HepG2 (cell line): ENCODE measurements around the gene PTGES3. TPM values are rescaled to one million over a fixed set of nuclear protein-coding genes. Genes with fewer than 3 reads are reported as not detected.

Experiments used
- DMAP1 ChIP-seq: IDR thresholded peaks from 2 replicates; pipeline ENCODE4 v1.6.1; 2016
- HOXA5 ChIP-seq: sonication (generic); formaldehyde crosslinking; IDR thresholded peaks from 2 replicates; pipeline ENCODE4 v1.4.0; 2020; ENCODE audit warnings: missing genetic modification reagents
- KDM1A ChIP-seq: IDR thresholded peaks from 2 replicates; pipeline ENCODE4 v1.6.1; 2016; ENCODE audit warnings: missing compliant biosample characterization
- MED1 ChIP-seq: sonication (generic); formaldehyde crosslinking; IDR thresholded peaks from 2 replicates; pipeline ENCODE4 v1.4.0; 2020; ENCODE audit warnings: missing genetic modification reagents
- RFXANK ChIP-seq: IDR thresholded peaks from 2 replicates; pipeline ENCODE4 v1.6.1; 2016
- RFXAP ChIP-seq: sonication (generic); formaldehyde crosslinking; IDR thresholded peaks from 2 replicates; pipeline ENCODE4 v1.4.0; 2020; ENCODE audit warnings: missing genetic modification reagents, borderline replicate concordance
- RNF219 ChIP-seq: sonication (generic); formaldehyde crosslinking; IDR thresholded peaks from 2 replicates; pipeline ENCODE4 v1.5.0; 2020; ENCODE audit warnings: mild to moderate bottlenecking, missing genetic modification reagents
- SPEN ChIP-seq: sonication (generic); formaldehyde crosslinking; IDR thresholded peaks from 2 replicates; pipeline ENCODE4 v1.5.1; 2020; ENCODE audit warnings: low read depth, mild to moderate bottlenecking, missing genetic modification reagents
- TAF15 ChIP-seq: fragments of 200-400 bp; formaldehyde crosslinking; IDR thresholded peaks from one replicate; pipeline ENCODE4 v1.6.1; 2018; ENCODE audit warnings: mild to moderate bottlenecking, low read depth, low read length; ENCODE audit not compliant: poor library complexity, severe bottlenecking
- TBL1XR1 ChIP-seq: fragments of 150-350 bp; IDR thresholded peaks from 2 replicates; pipeline ENCODE4 v1.6.1; 2014; ENCODE audit warnings: borderline replicate concordance, low read length; ENCODE audit not compliant: partially characterized antibody
- WIZ ChIP-seq: sonication (generic); formaldehyde crosslinking; IDR thresholded peaks from 2 replicates; pipeline ENCODE4 v1.5.1; 2020; ENCODE audit warnings: mild to moderate bottlenecking, missing genetic modification reagents
- ZBED4 ChIP-seq: sonication (generic); formaldehyde crosslinking; IDR thresholded peaks from 2 replicates; pipeline ENCODE4 v1.4.0; 2020; ENCODE audit warnings: missing genetic modification reagents, borderline replicate concordance
- ZFY ChIP-seq: sonication (generic); formaldehyde crosslinking; IDR thresholded peaks from 2 replicates; pipeline ENCODE4 v1.4.0; 2020; ENCODE audit warnings: missing genetic modification reagents
- ZNF580 ChIP-seq: IDR thresholded peaks from 2 replicates; pipeline ENCODE4 v1.6.1; 2016; ENCODE audit warnings: low read depth, borderline replicate concordance
- ZNF589 ChIP-seq: sonication (generic); formaldehyde crosslinking; conservative IDR thresholded peaks from 2 replicates; pipeline ENCODE4 v1.8.0; 2022; ENCODE audit warnings: mild to moderate bottlenecking, moderate library complexity, missing genetic modification reagents
- polyA plus RNA-seq, 8 experiments: library from polyadenylated mRNA; depleted of rRNA in 3 of 8; stranded (reverse) in 7 of 8; unstranded in 1 of 8; fragments of >200 nt; fragmentation: Illumina TruSeq in 4 of 8; extraction: Trizol in 4 of 8; gene quantifications; 2 replicates each; pipeline versions ENCODE4 v1.2.1 to v1.2.3, GENCODE V29; 2011 to 2016; ENCODE audit warnings: low read depth in 4 of 8, missing spikeins in 1 of 8, mixed read lengths in 1 of 8; ENCODE audit not compliant: insufficient read depth in 1 of 8
- total RNA-seq, 5 experiments: library from RNA; depleted of rRNA; stranded (reverse); fragments of >200 nt; fragmentation: Illumina TruSeq; extraction: Trizol; gene quantifications; 2 replicates each; pipeline ENCODE4 v1.2.3, GENCODE V29; 2016; ENCODE audit warnings: low read depth in 1 of 5
- TF ChIP-seq, protein P1 (sequence below): sonication (generic); formaldehyde crosslinking; IDR thresholded peaks from 2 replicates; pipeline ENCODE4 v1.4.0; 2020; ENCODE audit warnings: missing genetic modification reagents
- TF ChIP-seq, protein P2 (sequence below): IDR thresholded peaks from 2 replicates; pipeline ENCODE4 v1.6.1; 2016; ENCODE audit warnings: mild to moderate bottlenecking

PTGES3 gene
- total and polyA plus RNA-seq, 2 of the 13 experiments (the other 11 are each of a cell fraction or from before 2014, with no cell fraction given), result 54.4 to 159 TPM

GRCh38 chr12:56634242-56634836 is 53.7 kb downstream of the PTGES3 start (continued):
- TF ChIP-seq, protein P1, sequence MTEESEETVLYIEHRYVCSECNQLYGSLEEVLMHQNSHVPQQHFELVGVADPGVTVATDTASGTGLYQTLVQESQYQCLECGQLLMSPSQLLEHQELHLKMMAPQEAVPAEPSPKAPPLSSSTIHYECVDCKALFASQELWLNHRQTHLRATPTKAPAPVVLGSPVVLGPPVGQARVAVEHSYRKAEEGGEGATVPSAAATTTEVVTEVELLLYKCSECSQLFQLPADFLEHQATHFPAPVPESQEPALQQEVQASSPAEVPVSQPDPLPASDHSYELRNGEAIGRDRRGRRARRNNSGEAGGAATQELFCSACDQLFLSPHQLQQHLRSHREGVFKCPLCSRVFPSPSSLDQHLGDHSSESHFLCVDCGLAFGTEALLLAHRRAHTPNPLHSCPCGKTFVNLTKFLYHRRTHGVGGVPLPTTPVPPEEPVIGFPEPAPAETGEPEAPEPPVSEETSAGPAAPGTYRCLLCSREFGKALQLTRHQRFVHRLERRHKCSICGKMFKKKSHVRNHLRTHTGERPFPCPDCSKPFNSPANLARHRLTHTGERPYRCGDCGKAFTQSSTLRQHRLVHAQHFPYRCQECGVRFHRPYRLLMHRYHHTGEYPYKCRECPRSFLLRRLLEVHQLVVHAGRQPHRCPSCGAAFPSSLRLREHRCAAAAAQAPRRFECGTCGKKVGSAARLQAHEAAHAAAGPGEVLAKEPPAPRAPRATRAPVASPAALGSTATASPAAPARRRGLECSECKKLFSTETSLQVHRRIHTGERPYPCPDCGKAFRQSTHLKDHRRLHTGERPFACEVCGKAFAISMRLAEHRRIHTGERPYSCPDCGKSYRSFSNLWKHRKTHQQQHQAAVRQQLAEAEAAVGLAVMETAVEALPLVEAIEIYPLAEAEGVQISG (CRISPR knock-in tag), result peak; percentile 39
- no peak for TF ChIP-seq KDM1A (CRISPR knock-in tag)
- TF ChIP-seq RFXAP (CRISPR knock-in tag), result no peak
- TF ChIP-seq ZBED4 (CRISPR knock-in tag), result no peak
- TF ChIP-seq ZNF589 (CRISPR knock-in tag), result 0 out of 2 replicates have a peak, but pooled peaks have one; percentile 23
- no peak for TF ChIP-seq ZNF580
- no peak for TF ChIP-seq RFXANK (CRISPR knock-in tag)
- no peak for TF ChIP-seq WIZ (CRISPR knock-in tag)
- no peak for TF ChIP-seq HOXA5 (CRISPR knock-in tag)
- TF ChIP-seq TAF15, result peak; percentile 7
- TF ChIP-seq SPEN (CRISPR knock-in tag), result 0 out of 2 replicates have a peak, but pooled peaks have one; percentile 0
- peak; percentile 10; the same call in 1 of the 2 replicates for TF ChIP-seq DMAP1 (CRISPR knock-in tag)
- TF ChIP-seq RNF219 (CRISPR knock-in tag), result no peak
- TF ChIP-seq TBL1XR1, result no peak
- TF ChIP-seq, protein P2, sequence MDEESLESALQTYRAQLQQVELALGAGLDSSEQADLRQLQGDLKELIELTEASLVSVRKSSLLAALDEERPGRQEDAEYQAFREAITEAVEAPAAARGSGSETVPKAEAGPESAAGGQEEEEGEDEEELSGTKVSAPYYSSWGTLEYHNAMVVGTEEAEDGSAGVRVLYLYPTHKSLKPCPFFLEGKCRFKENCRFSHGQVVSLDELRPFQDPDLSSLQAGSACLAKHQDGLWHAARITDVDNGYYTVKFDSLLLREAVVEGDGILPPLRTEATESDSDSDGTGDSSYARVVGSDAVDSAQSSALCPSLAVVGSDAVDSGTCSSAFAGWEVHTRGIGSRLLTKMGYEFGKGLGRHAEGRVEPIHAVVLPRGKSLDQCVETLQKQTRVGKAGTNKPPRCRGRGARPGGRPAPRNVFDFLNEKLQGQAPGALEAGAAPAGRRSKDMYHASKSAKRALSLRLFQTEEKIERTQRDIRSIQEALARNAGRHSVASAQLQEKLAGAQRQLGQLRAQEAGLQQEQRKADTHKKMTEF (CRISPR knock-in tag), result 0 out of 2 replicates have a peak, but pooled peaks have one; percentile 30
- 0 out of 2 replicates have a peak, but pooled peaks have one; percentile 18 for TF ChIP-seq ZFY
- TF ChIP-seq MED1 (CRISPR knock-in tag), result peak; percentile 21; the same call in 1 of the 2 replicates
